NCI-H1417 (cell line): Measurements from ENCODE around the gene CYP27B1.

ENCODE experiments used
- DNase-seq, 3 experiments: peaks; one replicate each; lab custom pipeline; 2025; lab: John Stamatoyannopoulos, UW

The CYP27B1 gene

DNA sequence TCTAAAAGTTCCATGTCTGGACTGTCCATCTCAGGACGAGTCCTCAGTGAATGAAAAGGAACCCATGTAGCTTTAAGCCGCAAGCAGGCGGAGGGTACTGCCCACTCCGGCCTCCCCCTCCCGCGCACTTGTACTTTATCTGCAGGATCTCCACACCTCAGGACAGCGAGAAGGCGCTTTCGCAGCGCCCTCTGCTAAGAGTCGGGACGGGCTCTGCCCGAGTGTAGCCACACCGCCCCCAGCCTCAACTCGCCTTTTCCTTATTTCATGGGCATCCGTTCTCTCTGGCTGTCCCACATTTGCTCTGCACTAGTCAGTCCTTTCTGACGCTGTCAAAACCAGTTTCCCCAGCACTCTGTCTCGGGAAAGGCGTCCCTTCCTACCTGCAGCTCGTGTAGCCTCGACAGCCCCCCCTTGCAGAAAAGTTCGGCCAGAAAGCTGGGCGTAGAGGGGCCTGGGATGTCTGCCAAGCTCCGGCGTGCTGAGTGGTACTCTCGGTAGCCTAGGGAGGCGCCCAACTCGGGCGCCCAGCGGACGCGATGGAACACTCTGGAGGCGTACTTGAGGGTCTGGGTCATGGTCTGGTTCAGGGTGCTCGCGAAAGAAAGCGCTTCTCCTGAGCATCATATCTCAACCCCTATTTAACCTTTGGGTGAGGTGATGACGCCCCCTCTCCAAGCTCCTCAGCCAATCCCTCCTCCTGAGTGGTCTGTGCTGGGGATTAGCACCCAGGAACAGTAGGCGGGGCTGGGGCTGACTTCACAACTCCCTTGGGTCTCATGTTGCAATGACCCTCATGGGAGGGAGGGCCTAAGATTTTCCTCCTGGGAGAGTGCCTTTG lies at the start of gene CYP27B1:
CYP27B1 (minus strand) TSS at position 615 of the 841 bp plus-strand sequence; CDS start at position 578, 37 bp downstream.
- peak in 2 of 3 experiments; percentile 29 to 33 for DNase-seq

GRCh38 chr12:57816001-57816854 lies 49.4 kb upstream of the CYP27B1 start:
- DNase-seq, result no peak

GRCh38 chr12:57815177-57816000 lies 48.5 kb upstream of the CYP27B1 start:
- peak; percentile 77 to 92 (median 83) for DNase-seq

DNA sequence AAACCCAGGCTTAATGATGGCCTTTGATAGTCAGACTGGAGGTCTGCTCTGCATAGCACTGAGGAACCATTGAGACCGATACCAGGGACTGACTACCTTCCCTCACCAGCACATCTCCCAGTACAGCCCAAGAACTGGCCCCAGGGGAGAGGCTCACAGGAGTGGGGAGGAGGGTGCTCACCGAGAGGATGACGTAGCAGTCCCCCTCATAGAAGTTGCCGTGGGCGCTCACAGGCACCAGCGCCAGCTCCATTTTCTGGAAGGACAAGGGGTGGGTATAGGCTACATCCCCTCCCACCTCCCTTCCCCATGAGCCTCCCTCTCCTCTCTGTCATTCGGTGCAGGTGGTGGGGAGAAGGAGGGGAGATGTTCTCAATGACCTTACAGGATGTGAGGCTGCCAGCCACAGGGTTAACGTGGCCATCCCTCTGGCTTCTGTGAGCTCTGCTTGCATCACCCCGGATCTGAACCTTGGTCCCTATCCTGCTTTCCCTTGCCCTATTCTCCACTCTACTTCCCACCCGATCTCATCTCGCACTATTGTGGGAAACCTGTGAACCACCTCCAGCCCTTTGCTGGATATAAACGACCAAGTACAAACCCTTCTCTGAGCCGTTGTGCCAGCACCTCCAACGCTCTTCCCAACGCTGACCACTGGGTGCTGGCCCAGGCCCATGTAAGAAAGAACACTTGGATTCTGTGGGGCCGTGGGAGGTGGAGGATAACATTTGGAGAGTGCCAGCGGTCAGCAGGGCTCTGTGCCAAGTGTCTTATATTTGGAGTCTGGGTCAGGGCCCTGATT lies 47.3 kb upstream of the CYP27B1 start:
- DNase-seq, result no peak

DNA sequence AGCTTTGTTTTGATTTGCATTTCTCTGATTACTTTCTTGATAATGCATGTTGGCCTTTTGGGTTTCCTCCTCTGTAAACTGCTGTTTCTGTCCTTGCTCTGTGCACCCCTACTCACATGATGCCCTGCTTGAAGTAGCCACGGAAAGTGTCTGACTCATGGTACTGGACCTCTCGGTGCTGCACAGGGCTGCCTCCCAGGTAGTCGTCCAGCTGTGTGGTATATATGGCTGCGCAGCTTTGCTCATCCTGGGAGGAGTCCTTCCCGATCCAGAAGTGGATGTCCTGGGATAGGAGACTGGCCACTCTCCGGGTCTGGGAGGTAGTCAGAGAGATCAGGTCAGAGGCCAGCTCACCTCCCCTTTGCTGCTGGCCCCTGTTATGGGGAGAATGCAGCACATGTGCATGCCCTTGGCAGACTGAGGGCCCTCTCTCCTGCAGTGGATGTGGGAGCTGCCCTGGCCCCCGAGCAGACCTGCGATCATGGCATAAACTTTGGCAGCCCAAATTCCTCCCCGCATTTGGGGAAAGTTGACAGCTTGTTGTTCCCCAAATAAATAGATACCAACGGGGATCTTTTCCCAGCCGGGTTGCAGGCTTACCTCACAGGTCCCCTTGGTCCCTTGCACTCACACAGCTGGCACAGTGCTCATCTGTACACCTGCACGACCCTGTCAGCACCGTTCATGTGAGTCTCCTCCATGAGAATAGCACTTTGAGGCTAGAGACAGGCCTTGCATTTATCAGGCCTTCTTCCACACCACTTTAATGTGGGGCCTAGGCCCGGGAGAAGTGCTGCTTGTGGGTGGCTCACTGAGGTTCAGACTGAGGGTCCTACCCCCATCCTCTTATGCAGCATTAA lies 46.5 kb upstream of the CYP27B1 start:
- no peak for DNase-seq

DNA sequence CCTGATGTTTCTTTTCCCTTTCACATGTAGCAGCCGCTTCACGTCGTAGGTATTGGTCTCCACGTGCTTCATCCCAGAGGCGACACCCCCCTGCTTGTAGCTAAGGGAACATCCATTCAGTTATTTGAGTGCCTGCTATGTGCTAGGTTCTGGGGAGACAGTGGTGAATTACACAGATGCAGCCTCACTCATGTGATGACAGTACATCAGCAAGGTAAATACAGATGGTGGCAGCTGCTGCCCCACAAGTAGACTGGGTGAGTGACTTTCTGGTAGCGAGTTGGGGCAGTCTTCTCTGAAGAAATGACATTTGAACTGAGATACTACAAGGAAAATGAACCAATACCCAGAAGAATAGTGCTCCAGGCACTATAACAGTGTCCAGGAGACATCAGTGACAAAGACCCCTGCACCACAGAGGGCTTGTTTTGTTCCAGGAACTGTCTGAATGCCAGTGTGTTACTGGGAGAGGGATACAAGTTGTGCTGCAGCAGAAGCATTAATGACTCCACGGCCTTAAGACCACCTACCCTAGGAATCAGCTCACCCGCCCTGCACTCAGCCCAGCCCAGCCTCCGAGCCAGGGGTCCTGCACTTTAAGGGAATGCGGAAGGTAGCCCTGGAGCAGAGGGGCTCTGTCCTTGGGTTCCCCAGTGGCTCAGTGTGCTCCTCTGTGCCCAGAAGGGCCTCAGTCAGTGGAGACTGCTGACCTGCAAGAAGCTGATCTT lies 44.3 kb upstream of the CYP27B1 start:
- peak in 1 of 3 experiments; percentile 15 for DNase-seq

DNA sequence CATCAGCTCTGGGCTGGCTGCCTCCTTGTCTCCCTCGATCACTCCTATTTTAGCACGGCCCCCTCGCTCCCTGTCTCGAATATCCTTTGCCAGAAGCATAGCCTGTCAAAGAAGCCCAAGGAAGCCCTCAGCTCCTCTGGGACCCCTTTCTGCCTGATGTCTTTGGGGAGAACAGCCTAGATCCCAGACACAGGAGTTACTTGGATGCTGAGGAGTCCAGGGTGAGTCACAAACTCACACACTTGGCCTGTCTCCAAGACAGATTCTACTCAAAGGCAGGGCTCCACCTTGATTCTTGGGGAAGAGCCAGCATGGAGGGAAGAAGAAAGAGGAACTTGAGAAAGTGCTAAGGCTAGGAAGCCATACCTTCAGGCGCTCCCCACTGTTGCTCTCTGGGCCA lies 43.6 kb upstream of the CYP27B1 start:
- no peak for DNase-seq

DNA sequence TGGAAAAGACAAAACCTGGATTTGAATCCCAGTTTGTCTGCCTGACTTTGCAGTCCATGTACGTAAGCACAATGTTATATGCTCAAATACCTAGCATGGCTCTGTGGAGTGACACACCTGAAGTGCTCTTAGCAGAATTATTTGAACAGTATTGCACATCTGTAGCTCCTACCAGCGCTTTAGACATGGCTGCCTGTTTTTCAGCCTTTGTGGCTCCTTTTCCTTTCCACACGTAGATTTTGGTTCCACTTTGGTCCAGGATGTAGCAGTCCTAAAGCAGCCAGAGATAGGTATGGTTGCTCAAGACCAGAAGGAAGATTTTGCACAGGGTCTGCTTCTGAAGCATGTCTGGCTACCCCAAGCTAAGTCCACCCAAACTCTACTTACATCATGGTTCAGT lies 42.5 kb upstream of the CYP27B1 start:
- no peak for DNase-seq

DNA sequence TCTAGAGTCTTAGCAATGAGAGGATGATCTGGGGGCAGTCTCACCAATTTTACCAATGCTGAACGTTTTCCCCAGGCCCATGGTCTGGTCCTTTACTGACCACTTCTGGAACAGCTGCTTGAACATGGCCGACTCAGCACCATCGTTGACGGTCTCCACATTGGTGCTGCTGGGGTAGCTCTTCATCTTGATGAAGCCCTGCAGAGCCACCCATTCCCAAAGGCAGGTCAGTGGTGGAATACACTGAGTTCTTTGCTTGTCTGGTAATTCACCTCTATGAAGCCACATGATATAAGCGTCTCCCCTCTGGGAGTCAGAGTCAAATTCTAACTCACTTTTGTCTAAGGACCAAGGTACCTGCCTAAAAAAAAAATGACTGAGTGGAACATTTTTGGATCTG lies 41.5 kb upstream of the CYP27B1 start:
- no peak for DNase-seq

GRCh38 chr12:57807285-57807684 lies 40.4 kb upstream of the CYP27B1 start:
- DNase-seq, result no peak

- DNase-seq, result no peak
Observed at GRCh38 chr12:57806677-57807076, 39.8 kb upstream of the CYP27B1 start.

- peak in 1 of 3 experiments; percentile 56 for DNase-seq
Observed at GRCh38 chr12:57803319-57803893, 36.5 kb upstream of the CYP27B1 start.

GRCh38 chr12:57802607-57803006 lies 35.7 kb upstream of the CYP27B1 start:
- DNase-seq, result no peak

DNA sequence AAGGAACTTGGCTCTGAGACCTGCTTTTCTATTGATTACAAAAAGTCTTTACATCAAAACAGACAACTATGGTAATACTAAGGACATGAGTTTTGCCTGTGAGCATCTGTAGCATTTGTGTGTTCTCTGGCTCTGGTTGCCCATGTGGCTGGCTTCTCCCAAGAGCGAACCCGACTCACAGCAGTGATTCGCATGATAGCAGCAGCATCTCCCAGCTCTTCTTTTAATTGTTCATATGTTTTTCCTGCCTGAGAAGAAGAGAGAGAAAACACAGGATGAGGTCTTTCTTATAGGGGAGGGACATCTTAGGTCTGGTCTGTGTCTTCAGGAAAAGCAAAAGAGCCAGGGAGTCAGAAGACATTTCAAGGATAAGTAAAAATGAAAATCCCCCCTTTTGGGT lies 34.1 kb upstream of the CYP27B1 start:
- DNase-seq, result no peak

DNA sequence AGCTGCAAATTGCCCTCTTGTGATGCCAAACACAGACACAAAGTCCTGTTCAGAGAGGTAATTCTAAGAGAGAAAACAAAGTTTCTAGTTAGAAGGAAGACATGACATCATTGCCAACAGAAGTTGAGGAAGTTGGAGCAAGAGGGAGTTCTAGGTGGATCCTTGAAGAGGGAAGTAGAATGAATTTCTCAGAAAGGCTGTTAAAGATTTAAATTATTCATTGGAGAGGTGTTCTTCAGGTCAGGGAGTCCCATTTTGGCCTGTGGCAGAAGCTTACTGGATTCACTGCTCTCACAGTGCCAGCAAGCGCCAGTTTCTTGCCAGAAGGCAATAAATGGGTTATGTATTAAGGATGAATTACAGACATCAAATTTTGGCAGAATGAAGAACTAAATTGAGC lies 31.1 kb upstream of the CYP27B1 start:
- DNase-seq, result no peak

GRCh38 chr12:57796996-57797395 lies 30.1 kb upstream of the CYP27B1 start:
- DNase-seq, result no peak

- DNase-seq, result no peak
Observed at GRCh38 chr12:57795354-57795753, 28.5 kb upstream of the CYP27B1 start.

DNA sequence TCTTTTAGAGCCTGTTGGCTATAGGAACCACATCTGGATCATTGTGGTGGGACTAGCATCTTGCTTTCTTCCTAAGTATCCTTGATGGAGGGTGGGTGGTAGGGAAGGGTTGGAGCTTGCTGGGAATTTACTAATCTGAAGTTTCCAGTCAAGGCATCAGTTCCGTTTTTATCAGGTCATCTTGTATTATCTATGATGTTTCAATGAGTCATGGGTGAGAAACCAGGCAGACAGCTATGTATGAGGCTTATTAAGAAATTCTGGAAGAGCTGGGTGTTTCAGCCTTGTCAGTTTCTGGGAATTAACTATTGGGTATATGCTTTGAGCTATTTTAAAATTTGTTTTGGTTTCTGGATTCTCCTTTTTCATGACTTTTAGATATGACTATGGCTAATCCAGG lies 27.0 kb upstream of the CYP27B1 start:
- DNase-seq, result no peak

GRCh38 chr12:57783861-57784260 lies 17.0 kb upstream of the CYP27B1 start:
- no peak for DNase-seq
